Upper lobe of right lung (tissue), 1 donor: ENCODE data around the gene LLGL2. TPM values are rescaled to one million over a fixed set of nuclear protein-coding genes. Genes with fewer than 3 reads are reported as not detected.

Experiments used
- ATAC-seq: fragments of 200-7000 bp; cut with Tn5 transposase; one replicate; pipeline ENCODE4 v1.9.1; 2020; ENCODE audit warnings: mild to moderate bottlenecking, moderate library complexity
- DNase-seq: peaks from one replicate; pipeline ENCODE4 v3.0.0-alpha.2; 2020
- H3K27ac ChIP-seq: fragments of 200-600 bp; one replicate; pipeline ENCODE4 v1.8.0; 2022
- H3K27me3 ChIP-seq: fragments of 200-600 bp; one replicate; pipeline ENCODE4 v1.8.0; 2022; ENCODE audit warnings: mild to moderate bottlenecking
- H3K36me3 ChIP-seq: fragments of 200-600 bp; one replicate; pipeline ENCODE4 v1.8.0; 2022
- H3K4me1 ChIP-seq: fragments of 200-600 bp; one replicate; pipeline ENCODE4 v1.8.0; 2022
- H3K4me3 ChIP-seq: fragments of 200-600 bp; one replicate; pipeline ENCODE4 v1.8.0; 2022; ENCODE audit warnings: mild to moderate bottlenecking
- H3K9me3 ChIP-seq: fragments of 200-600 bp; one replicate; pipeline ENCODE4 v1.8.0; 2022
- CTCF ChIP-seq: fragments of 200-600 bp; IDR thresholded peaks from one replicate; pipeline ENCODE4 v1.8.0; 2022; ENCODE audit warnings: antibody characterized with exemption
- intact Hi-C: fragments of 100-400 bp; cut with DNase I; formaldehyde crosslinking; loops from one replicate; pipeline ENCODE4 v1.11.0; 2022
- total RNA-seq: library from RNA; stranded (reverse); fragmentation: NEBNext Ultra II Directional; extraction: Animal tissue kit (Norgen Biotek cat#: 25700); gene quantifications from one replicate; pipeline ENCODE4 v1.2.1, GENCODE V29; 2021
- donor health status: DM: no; HTN: yes; CAD: no; lungs with severe emphysema.

LLGL2 gene
- total RNA-seq, 1 donor from 2014 or later, result 133 TPM

GRCh38 chr17:75500419-75501216 is 24.9 kb upstream of the LLGL2 start:
- Histone ChIP-seq H3K4me3 (no peak overlapping the region), H3K27ac (no peak overlapping the region), H3K27me3 (no peaks in the 10 kb centered on the region), H3K4me1 (no peaks in the 10 kb centered on the region), H3K9me3 (no peaks in the 10 kb centered on the region), H3K36me3 (peaks cover 36% of the 10 kb centered on the region)
- no peak for DNase-seq
- no peak for TF ChIP-seq CTCF
- intact Hi-C loops, result no loop called here
- no peak for ATAC-seq

GRCh38 chr17:75501378-75502071 is 24.0 kb upstream of the LLGL2 start:
- H3K36me3 ChIP-seq, result peaks cover 39% of the 10 kb centered on the region
- no peak overlapping the region for H3K27ac ChIP-seq
- intact Hi-C loops, result no loop called here
- H3K4me1 ChIP-seq, result no peaks in the 10 kb centered on the region
- no peak overlapping the region for H3K4me3 ChIP-seq
- no peaks in the 10 kb centered on the region for H3K27me3 ChIP-seq
- no peak for DNase-seq
- TF ChIP-seq CTCF, result no peak
- no peak for ATAC-seq
- no peaks in the 10 kb centered on the region for H3K9me3 ChIP-seq

GRCh38 chr17:75502072-75502720 is 23.3 kb upstream of the LLGL2 start:
- H3K36me3 ChIP-seq, result peaks cover 39% of the 10 kb centered on the region
- no peak overlapping the region for H3K27ac ChIP-seq
- ATAC-seq, result no peak

GRCh38 chr17:75502721-75503329 is 22.7 kb upstream of the LLGL2 start:
- H3K4me1 ChIP-seq, result no peaks in the 10 kb centered on the region
- no peak for ATAC-seq
- intact Hi-C loops, result no loop called here

More at GRCh38 chr17:75502072-75502720, 23.3 kb upstream of the LLGL2 start:
- Histone ChIP-seq H3K9me3 (no peaks in the 10 kb centered on the region), H3K27me3 (no peaks in the 10 kb centered on the region), H3K4me3 (no peak overlapping the region), H3K4me1 (no peaks in the 10 kb centered on the region)
- no peak for DNase-seq
- intact Hi-C loops, result no loop called here
- no peak for TF ChIP-seq CTCF

More at GRCh38 chr17:75502721-75503329, 22.7 kb upstream of the LLGL2 start:
- no peaks in the 10 kb centered on the region for H3K27me3 ChIP-seq
- no peaks in the 10 kb centered on the region for H3K9me3 ChIP-seq
- no peak overlapping the region for H3K4me3 ChIP-seq
- no peak for TF ChIP-seq CTCF
- H3K36me3 ChIP-seq, result peaks cover 39% of the 10 kb centered on the region
- DNase-seq, result no peak
- no peak overlapping the region for H3K27ac ChIP-seq
